Left lobe of liver (tissue), 2 donors: Measurements from ENCODE around the gene CDKN3. TPM values are rescaled to one million over a fixed set of nuclear protein-coding genes. Genes with fewer than 3 reads are reported as not detected.
"Not testable (repeated sequence)": the region's sequence is repeated elsewhere in the genome, so short reads cannot be mapped to it uniquely, and the experiment has no call there.

Source experiments
- ATAC-seq: fragments of 200-7000 bp; cut with Tn5 transposase; one replicate; pipeline ENCODE4 v1.9.1; 2020; ENCODE audit warnings: mild to moderate bottlenecking, moderate library complexity
- DNase-seq: peaks from one replicate; pipeline ENCODE4 v3.0.0-alpha.2; 2020; ENCODE audit warnings: low spot score
- total RNA-seq: library from RNA; stranded (reverse); gene quantifications from one replicate; pipeline ENCODE4 v1.2.1, GENCODE V29; 2021
- donor health status: DM: no; HTN: no; CAD: no; lungs with moderate emphysema.
- donor health status: DM: no; HTN: yes; CAD: no.

Gene CDKN3
- total RNA-seq, 1 donor from 2014 or later, result 0.58 TPM

DNA sequence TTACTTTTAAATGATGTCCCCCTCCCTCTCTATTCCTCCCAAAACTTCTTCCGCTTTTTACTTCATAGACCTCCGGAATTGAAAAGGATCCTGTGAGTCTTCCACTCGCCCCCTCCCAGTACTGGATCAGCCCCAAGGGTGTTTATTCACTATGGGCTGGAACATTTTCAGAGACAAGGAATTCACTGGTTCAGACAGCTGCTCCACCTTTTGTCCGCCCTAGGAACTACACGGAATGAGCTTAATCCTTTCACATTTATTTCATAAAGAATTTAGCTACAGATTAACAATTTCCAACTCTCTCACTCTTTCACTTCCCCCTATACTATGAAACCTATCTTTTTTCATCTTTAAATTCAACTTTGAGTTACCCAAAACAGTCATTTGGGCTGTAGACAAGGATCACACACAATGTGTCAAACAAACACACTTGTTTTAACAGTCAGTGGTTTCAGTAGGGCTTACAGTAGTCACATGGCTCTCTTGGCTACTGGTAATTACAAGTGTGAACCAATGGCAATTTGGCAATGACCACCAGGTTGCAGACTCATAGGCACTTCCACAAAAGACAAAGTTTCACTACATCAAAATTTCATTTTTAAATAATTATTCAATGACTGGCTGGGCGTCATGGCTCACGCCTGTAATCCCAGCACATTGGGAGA is 23.8 kb downstream of the CDKN3 start:
- ATAC-seq, result peak; percentile 82

DNA sequence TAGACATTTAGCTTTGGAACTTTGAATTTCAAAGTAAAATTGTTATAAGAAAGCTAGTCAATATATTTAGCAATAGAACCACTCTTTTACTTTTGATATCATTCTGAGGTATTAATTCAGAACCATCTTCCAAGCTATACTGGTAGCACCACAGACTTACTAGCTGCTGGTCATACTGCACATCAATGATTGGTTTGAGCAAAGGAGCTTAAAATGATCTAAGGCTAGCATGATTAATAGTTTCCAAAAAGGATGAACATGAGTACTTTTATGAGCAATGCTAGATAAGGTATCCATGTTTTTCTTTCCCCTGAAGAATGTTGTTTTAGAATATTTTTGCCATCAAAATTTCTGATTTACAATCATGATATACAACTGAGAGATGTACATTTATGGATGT is 27.2 kb downstream of the CDKN3 start:
- DNase-seq, result no peak
- ATAC-seq, result no peak

More for the DNA sequence above, 23.8 kb downstream of the CDKN3 start:
- no peak for DNase-seq

DNA sequence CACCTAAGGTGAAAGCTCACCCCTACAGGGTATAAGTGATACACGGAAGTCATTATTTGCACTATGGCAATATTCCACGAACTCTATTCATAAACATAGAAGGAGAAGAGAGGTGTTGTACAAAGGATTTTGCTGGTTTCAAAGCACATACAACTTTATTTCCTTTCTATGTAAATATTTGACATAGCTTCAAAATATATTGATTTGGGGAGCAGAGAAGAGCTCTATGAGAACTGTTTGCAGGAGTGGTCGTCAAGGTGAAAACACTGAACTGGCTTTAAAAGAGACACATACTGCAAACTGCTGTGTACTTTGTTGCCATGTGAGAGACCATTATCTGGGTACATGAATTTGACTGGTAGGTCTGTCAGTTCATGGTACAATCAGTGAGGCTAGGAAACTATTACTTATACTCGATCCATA is 27.7 kb downstream of the CDKN3 start:
- ATAC-seq, result no peak
- no peak for DNase-seq

DNA sequence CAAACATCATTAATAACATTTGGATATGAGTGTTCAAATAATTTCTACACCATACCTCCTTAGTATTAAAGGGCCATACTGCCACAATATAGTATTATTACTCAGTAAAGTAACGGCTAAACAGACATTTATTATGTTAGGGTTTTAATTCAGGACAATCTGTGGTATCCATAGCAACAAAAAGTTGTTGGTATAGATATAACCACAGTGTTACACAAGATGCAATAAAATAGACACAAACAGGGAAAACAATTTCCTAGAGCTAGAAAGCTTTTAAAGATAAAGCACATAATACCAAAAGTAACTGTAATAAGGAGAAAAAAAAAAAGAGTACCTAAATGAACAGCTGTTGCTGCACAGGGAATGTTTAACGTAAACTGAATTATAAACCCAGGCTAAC is 28.3 kb downstream of the CDKN3 start:
- DNase-seq (no peak), ATAC-seq (no peak)

DNA sequence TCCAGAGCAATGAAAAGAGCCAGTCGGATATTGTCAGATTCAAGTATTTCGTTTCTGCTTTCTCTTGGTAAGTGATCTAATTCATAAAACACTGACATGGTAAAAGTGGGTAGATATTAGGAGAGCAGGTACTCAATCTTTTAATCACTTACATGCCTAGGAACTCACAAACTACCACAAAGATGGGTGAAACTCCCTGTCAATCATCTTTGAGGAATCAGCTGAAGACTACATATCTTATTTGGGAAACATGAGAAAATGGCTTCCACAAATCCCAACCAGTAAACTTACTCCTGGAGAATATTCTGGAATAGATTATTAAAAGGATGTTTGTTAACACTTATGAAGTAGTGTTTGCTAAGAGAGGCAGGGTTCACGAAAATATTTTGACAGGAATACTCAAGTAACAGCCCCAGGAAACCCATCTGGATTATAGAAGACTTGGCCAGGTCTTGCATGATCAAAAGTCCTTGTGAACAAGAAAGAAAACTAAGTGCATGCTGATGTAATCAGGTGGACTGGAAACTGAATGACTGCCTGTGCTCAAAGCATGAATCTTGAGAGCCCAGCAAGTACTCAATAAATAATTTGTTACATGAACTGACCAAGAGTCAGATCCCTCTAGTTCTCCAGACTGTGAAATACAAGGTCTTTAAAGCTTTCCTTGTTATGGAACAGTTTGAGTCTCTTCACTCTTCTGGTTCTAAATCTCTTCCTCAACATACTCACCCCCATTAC is 28.9 kb downstream of the CDKN3 start:
- no peak for ATAC-seq
- no peak for DNase-seq

DNA sequence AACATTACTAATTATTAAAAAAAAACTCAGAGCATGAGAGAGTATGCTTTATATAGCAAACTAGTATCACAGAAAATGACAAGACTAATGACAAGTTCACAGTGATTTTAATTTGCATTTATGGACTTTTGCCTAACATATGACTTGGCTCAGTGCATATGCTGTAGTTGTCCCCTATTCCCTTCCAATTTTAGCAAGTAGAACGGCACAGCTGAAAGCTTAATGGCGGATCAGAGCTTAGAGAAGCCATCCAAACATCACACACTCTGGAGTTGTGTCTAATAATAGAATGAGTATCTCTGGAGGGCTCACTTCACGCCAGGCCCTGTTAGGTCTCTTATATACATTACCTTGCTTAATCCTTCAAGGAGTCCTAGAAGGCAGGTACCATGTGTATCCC is 31.1 kb downstream of the CDKN3 start:
- ATAC-seq, result no peak
- DNase-seq, result no peak

DNA sequence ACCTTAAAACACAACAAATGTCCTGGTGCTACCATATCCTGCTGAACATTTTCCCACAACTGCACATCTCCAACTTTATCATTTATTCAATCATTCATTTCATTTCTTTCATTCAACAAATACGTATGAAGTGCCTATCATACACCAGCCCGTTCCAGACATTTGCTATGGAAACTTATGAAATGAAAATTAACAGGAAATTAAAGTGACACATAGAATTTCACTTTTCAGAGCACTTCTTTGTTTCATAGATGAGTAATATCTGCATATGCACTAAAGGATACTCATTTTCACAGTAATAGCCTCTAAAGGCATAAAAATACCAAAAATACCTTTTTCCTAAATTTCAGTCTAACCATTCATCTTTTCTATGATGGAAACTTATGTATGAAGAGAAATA is 31.7 kb downstream of the CDKN3 start:
- DNase-seq (no peak), ATAC-seq (no peak)

DNA sequence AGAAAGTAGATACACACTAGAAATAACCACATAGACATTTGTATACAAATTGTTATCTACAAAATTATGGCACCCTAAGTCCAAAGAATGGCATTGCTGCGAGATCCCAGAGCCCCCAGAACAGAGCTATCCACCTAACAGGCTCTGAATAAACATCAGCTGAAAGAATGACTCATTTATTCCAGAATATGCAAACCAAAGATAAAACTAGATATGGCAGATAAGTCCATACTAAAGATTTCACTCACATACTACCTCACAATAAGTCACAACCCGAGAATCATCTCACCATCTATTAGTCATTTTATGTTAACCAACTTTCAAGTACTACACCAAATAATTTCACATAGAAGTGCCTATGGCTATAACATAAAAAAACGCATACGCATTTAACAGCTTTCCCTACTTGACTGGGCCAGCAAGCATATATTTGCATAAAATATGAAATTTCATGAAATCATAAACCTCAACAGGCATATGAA is 38.7 kb downstream of the CDKN3 start:
- ATAC-seq, result no peak

DNA sequence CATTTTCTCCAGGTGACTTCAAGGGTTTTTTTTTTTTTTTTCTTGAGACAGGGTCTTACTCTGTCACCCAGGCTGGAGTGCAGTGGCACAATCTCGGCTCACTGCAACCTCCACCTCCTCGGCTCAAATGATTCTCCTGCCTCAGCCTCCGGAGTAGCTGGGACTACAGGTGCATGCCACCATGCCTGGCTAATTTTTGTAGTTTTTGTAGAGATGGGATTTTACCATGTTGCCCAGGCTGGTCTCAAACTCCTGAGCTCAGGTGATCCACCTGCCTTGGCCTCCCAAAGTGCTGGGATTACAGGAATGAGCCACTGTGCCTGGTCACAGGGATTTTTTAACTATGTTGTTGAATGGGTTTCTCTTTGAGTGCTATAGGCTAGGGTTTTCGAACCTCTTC is 41.1 kb downstream of the CDKN3 start:
- not testable (repeated sequence) for ATAC-seq, DNase-seq

More for the DNA sequence above, 38.7 kb downstream of the CDKN3 start:
- no peak for DNase-seq

DNA sequence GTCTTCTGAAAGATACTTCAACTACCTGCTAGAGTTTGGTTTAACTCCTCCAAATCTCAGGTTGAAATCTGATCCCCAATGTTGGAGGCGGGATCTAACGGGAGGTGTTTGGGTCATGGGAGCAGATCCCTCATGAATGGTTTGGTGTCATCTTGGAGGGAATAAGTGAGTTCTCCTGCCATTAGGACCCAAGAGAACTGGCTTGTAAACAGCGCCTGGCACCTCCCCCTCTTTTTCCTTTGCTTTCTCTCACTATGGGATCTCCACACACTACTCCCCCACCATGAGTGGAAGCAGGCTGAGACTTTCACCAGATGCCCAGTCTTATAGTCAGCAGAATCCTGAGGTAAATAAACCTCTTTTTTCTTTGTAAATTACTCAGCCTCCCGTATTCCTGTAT is 41.9 kb downstream of the CDKN3 start:
- no peak for ATAC-seq
- no peak for DNase-seq

DNA sequence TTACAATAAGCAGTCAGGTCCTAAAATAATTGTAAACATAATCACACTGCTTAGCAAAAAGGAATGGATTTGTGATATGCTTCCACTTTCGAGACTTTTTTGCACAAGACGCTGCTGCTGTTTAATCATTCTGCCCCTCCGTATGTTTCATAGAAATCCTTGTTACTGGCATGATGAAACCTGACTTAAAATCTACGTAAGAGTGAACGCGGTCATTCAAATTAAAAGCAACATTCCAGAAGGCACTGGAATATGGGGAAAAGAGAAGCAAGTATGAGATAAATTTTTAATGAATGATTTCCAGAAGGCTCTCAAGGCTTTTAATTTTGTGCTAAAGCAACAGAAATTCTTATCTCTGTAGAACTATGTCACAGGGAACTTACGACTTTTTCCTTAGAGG is 43.2 kb downstream of the CDKN3 start:
- ATAC-seq, result no peak

DNA sequence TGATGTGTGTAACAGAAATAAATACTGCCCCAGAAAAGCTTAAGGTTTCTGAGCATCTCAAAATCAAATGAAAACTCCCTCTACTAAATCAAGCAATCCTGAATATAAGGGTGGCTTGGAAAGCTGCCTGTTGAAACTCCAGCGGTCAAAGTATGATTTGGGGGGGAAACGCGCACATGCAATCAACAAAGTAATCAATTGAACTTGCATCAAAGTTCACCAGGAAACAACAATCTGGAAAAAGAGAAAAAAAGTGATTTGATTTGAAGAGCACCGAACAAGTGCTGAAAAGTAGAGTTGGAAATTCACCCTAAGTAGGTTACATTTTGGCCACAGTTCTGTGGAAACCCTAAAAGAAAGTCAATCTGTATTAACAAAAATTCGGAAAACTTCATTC is 43.7 kb downstream of the CDKN3 start:
- peak; percentile 41 for ATAC-seq
- DNase-seq, result peak; percentile 59

More for the DNA sequence above, 43.2 kb downstream of the CDKN3 start:
- no peak for DNase-seq

DNA sequence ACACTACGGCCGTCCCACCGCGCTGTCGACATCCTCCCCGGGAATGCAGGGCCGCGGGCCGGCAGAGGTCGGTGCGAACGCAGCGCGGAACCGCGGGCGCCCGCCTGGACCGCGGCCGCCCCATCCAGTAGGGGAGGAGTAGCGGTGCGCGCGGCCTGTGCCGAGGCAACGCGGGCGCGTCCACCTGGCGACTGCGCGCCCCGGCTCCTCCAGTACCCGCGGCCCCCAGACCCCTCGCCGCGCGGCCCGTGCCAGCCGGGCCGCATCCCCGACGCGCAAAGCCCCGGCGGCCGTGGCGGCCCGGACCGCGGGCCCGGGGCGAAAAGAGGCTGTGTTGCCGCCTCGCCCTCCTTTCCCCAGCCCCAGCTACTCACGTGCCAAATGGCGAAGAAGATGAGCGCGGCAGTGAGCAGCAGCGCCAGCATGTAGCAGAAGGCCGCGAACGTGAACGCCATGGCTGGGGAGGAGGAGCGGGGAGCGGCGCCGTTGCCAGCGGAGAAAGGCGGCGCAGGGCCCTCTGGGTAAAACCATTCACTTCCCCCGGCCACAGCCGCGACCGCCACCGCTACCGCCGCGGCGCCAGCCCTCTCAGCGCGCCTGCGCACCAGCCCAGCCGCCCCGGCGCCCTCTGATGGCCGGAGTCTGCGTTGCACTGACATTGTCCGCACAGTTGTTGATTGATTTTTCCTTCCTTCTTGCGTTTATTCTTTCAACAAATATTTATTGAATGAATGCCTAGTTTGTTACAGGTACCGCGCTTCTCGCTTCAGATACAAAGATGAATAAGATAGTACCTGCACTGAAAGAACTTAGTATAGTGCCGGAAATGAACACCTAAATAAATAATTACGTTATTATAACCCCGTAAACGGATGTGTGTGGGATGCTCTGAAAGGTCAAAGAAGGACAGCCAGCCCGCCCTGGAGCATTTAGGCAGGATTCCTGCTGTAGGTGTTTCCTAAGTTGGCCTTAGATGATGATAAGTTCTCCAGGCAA is 44.4 kb downstream of the CDKN3 start, which contains the start of gene CNIH1:
CNIH1 (minus strand) TSS at position 502 of the 996 bp plus-strand sequence; CDS start at position 455, 47 bp downstream.
- peak; percentile 95 for DNase-seq
- ATAC-seq, result peak; percentile 96

DNA sequence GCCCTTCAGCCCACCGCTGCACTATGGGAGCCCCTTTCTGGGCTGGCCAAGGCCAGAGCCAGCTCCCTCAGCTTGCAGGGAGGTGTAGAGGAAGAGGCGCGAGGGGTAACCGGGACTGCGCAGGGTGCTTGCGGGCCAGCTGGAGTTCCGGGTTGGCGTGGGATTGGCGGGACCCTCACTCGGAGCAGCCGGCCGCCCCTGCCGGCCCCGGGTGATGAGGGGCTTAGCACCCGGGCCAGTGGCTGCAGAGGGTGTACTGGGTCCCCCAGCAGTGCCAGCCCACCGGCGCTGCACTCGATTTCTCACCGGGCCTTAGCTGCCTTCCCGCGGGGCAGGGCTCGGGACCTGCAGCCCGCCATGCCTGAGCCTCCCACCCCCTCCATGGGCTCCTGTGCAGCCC is 46.2 kb downstream of the CDKN3 start:
- ATAC-seq, DNase-seq: not testable (repeated sequence)

DNA sequence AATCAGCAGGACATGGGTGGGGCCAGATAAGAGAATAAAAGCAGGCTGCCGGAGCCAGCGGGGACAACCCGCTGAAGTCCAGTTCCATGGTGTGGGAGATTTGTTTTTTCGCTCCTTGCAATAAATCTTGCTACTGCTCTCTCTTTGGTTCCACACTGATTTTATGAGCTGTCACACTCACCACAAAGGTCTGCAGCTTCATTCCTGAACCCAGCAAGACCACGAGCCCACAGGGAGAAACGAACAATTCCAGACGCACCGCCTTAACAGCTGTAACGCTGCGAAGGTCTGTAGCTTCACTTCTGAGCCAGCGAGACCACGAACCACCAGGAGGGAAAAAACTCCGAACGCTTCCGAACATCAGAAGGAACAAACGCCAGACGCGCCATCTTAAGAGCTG is 47.2 kb downstream of the CDKN3 start:
- ATAC-seq (no peak), DNase-seq (no peak)

DNA sequence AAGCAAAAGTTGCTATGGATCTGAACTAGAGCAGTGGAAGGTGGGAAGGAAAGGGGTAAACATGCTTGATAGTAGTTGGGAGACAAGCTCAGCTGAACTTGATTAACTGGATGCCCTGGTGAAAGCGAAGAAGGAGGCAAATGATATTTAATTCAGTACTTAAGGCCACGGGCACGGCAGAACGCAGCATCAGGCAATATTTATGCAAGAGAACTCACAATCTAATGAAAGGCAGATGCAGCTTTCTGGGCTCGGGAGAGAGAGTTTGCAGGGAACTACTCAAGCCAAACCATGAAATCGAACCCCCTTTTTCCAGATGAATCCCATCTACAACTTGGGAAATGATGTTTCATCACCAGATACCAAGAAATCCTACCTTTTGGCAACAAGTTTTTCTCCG is 47.9 kb downstream of the CDKN3 start:
- ATAC-seq, result no peak
- DNase-seq, result no peak

DNA sequence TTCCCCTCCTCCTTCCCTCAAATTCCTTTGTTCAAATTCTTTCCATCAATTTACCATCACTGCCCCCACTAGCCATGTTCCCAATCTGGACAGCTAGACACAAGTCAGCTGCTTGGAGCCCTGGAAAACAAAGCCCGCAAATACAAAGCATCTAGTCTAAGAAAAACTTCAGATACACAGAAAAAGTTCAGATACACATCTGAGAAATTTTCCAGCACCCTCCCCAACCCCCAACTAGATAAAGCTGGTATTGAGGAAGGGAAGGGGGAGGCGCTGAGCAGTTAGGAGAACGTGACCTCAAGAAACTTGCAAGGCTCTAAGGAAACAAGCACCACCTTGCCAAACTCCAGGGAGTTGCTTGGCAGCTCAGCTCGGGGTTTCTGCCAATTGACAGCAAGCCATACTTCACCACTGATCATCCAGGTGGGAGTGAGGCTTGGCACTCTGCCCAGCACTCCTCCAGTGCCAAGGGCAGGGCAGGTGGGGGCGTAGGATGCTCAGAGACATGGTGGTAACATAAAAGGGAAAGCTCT is 49.4 kb downstream of the CDKN3 start:
- ATAC-seq, result no peak
- DNase-seq, result no peak

DNA sequence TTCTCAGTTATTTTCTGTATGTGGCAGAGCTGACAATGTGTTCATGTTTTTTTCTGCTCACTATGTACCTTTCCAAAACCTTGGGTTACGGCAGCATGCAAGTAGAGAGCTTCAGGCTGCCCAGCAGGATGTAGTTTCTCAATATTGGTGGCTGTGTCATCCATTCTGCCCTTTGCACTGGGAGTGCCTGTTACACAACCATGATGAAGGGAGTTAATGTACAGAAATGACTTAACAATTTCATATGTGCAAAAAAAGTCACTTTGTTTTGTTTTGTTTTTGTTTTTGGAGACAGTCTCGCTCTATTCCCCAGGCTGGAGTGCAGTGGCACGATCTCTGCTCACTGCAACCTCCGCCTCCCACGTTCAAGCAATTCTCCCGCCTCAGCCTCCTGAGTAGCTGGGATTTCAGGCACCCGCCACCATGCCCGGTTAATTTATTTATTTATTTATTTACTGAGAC is 50.5 kb downstream of the CDKN3 start:
- DNase-seq (peak; percentile 64), ATAC-seq (peak; percentile 88)

DNA sequence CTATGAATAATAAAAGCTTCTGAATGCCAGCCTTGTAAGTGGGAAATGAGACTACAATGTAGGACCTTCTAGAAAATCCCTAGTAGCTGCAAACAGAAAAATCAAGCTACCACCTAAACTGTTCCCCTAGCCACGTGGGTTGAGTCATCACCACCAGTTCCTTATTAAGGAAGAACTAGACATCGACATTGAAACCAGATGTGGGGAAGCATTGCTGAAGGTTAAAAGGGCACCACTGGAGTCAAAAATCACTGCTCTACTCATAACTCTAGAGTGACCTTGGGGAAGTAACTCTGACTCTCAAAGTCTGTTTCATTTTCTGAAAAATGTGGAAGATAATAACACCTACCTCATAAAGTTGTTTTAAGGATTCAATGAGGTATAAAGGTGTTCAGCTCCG is 53.7 kb downstream of the CDKN3 start:
- ATAC-seq (peak; percentile 19), DNase-seq (no peak)

DNA sequence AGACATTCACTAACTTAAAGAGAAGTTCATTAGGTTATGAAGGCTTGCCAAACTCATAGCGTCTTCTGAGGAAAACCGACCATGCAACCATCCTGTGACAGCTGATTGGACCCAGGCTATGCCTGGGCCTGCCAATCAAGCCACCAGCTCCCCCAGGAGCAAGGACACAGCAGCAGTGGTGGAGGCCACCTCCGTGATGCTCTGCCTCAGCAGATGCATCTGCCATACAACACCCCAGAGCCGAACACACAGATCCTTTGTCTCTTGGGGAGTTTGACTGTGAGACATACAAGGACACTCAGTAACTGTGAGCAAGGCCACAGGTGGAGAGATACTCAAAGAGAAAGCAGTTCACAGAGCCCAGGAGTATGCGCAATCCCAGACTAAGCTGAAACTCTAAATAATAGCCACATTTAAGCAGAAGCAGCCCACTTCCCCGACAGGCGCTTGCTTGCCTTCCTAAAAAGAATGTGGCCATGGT is 54.4 kb downstream of the CDKN3 start:
- ATAC-seq (no peak), DNase-seq (no peak)
